Neural cell (in vitro differentiated cells): ENCODE results near the gene PSMC4.

Experiments used
- POLR2AphosphoS5 ChIP-seq: IDR thresholded peaks from 2 replicates; pipeline ENCODE4 v1.6.1; 2012
- RAD21 ChIP-seq: fragments of 450-650 bp; conservative IDR thresholded peaks from 2 replicates; pipeline ENCODE4 v1.6.1; 2014; ENCODE audit warnings: antibody characterized with exemption, mild to moderate bottlenecking, moderate library complexity
- TAF1 ChIP-seq: IDR thresholded peaks from 2 replicates; pipeline ENCODE4 v1.6.1; 2012; ENCODE audit warnings: low read depth
- TF ChIP-seq, protein P1 (sequence below): fragments of 450-650 bp; IDR thresholded peaks from 2 replicates; pipeline ENCODE4 v1.5.1; 2014; ENCODE audit warnings: antibody characterized with exemption, mild to moderate bottlenecking, moderate library complexity; ENCODE audit not compliant: poor library complexity, severe bottlenecking

DNA sequence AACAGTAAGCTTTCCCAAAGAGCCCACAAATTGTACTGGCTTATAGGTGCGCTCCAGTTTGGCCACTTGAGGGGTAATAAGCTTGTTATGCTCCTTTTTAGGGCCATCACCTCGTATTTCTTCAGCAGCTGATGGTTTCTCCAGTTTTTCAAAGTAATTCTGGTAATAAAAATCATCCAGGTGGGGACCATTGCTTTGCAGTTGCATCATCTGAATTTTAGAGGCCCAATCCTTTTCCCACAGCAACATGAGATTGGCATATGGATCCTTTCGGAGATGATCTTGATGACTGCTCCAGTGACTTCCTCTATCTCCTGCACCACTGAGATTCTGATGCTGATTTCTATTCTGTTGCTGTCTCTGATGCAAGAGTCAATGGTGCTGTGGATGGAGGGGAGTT lies 53.0 kb downstream of the PSMC4 start:
- TF ChIP-seq, protein P1, sequence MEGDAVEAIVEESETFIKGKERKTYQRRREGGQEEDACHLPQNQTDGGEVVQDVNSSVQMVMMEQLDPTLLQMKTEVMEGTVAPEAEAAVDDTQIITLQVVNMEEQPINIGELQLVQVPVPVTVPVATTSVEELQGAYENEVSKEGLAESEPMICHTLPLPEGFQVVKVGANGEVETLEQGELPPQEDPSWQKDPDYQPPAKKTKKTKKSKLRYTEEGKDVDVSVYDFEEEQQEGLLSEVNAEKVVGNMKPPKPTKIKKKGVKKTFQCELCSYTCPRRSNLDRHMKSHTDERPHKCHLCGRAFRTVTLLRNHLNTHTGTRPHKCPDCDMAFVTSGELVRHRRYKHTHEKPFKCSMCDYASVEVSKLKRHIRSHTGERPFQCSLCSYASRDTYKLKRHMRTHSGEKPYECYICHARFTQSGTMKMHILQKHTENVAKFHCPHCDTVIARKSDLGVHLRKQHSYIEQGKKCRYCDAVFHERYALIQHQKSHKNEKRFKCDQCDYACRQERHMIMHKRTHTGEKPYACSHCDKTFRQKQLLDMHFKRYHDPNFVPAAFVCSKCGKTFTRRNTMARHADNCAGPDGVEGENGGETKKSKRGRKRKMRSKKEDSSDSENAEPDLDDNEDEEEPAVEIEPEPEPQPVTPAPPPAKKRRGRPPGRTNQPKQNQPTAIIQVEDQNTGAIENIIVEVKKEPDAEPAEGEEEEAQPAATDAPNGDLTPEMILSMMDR = no peak
- TF ChIP-seq RAD21 = no peak
- no peak for TF ChIP-seq POLR2AphosphoS5
- TF ChIP-seq TAF1 = no peak
